ENCODE data around the gene CDH12.

GRCh38 chr5:22557251-22557650 lies 295.9 kb downstream of the CDH12 start:
- no peak for TF ChIP-seq POLR2AphosphoS5 (IDR thresholded peaks at IDR 0.05; ENCODE audit: low read depth, low read length)
- TF ChIP-seq POLR2A (IDR thresholded peaks at IDR 0.05; ENCODE audit: low read depth, low read length) = no peak
- TF ChIP-seq TAF1 (IDR thresholded peaks at IDR 0.05; ENCODE audit: borderline replicate concordance, low read depth, low read length) = no peak

Measured in GM12892 (cell line).